ENCODE results near the gene PLEKHG7.

GRCh38 chr12:92784797-92785562 lies 82.2 kb downstream of the PLEKHG7 start:
- peak; percentile 81 for TF ChIP-seq CTCF (IDR thresholded peaks at IDR 0.05)
- no peak for TF ChIP-seq EZH2 (IDR thresholded peaks at IDR 0.05; ENCODE audit: borderline replicate concordance, insufficient read depth, low read depth, low read length, poor library complexity, severe bottlenecking)

Data from B cell (primary cell).